ENCODE measurements around the gene USP32.

Gene USP32

GRCh38 chr17:60153606-60154390 lies 238.1 kb downstream of the USP32 start:
- no peaks in the 10 kb centered on the region for H3K9me3 Mint-ChIP-seq
- H3K4me3 Mint-ChIP-seq, result no peak overlapping the region
- H3K27ac Mint-ChIP-seq, result no peak overlapping the region
- no peak for ATAC-seq
- H3K4me1 Mint-ChIP-seq, result peaks cover 17% of the 10 kb centered on the region
- peaks cover 92% of the 10 kb centered on the region for H3K27me3 Mint-ChIP-seq
- H3K36me3 Mint-ChIP-seq, result no peaks in the 10 kb centered on the region

- Mint-ChIP-seq H3K36me3 (no peaks in the 10 kb centered on the region), H3K4me3 (no peak overlapping the region), H3K27me3 (peaks cover 88% of the 10 kb centered on the region)
Observed at GRCh38 chr17:60151355-60151754, 240.6 kb downstream of the USP32 start.

GRCh38 chr17:60149691-60150582 lies 242.0 kb downstream of the USP32 start, which contains the start of gene CA4:
Gene CA4, plus strand, starts transcription at chr17:60149973. Its CDS starts 62 bp downstream, at chr17:60150035.
- peak; percentile 3 for ATAC-seq
- Mint-ChIP-seq H3K27me3 (peaks cover 88% of the 10 kb centered on the region), H3K4me3 (peak within 1 kb of the TSS; percentile 58), H3K36me3 (no peaks in the 10 kb centered on the region), H3K27ac (no peak within 1 kb of the TSS), H3K4me1 (peaks cover 17% of the 10 kb centered on the region), H3K9me3 (no peaks in the 10 kb centered on the region)

More at GRCh38 chr17:60151355-60151754, 240.6 kb downstream of the USP32 start:
- Mint-ChIP-seq H3K9me3 (no peaks in the 10 kb centered on the region), H3K4me1 (peaks cover 17% of the 10 kb centered on the region), H3K27ac (no peak overlapping the region)
- ATAC-seq, result peak; percentile 40

GRCh38 chr17:60148373-60148772 lies 243.6 kb downstream of the USP32 start:
- Mint-ChIP-seq H3K27me3 (peaks cover 92% of the 10 kb centered on the region), H3K4me1 (peaks cover 32% of the 10 kb centered on the region), H3K9me3 (no peaks in the 10 kb centered on the region), H3K36me3 (no peaks in the 10 kb centered on the region), H3K4me3 (no peak overlapping the region), H3K27ac (no peak overlapping the region)
- no peak for ATAC-seq

GRCh38 chr17:60147553-60148223 lies 244.2 kb downstream of the USP32 start:
- Mint-ChIP-seq H3K27ac (no peak overlapping the region), H3K27me3 (peaks cover 92% of the 10 kb centered on the region), H3K4me1 (peaks cover 39% of the 10 kb centered on the region), H3K9me3 (no peaks in the 10 kb centered on the region), H3K4me3 (no peak overlapping the region), H3K36me3 (no peaks in the 10 kb centered on the region)
- no peak for ATAC-seq

GRCh38 chr17:60146206-60146605 lies 245.7 kb downstream of the USP32 start:
- Mint-ChIP-seq H3K27ac (no peak overlapping the region), H3K9me3 (no peaks in the 10 kb centered on the region), H3K36me3 (no peaks in the 10 kb centered on the region), H3K27me3 (peaks cover 92% of the 10 kb centered on the region), H3K4me1 (peaks cover 51% of the 10 kb centered on the region), H3K4me3 (no peak overlapping the region)
- no peak for ATAC-seq

- H3K27ac Mint-ChIP-seq, result no peak overlapping the region
- H3K4me3 Mint-ChIP-seq, result no peak overlapping the region
- no peak for ATAC-seq
- H3K4me1 Mint-ChIP-seq, result peaks cover 52% of the 10 kb centered on the region
- H3K27me3 Mint-ChIP-seq, result peaks cover 92% of the 10 kb centered on the region
- H3K36me3 Mint-ChIP-seq, result no peaks in the 10 kb centered on the region
- no peaks in the 10 kb centered on the region for H3K9me3 Mint-ChIP-seq
Observed at GRCh38 chr17:60145006-60145935, 246.7 kb downstream of the USP32 start.

GRCh38 chr17:60142872-60143499 lies 248.9 kb downstream of the USP32 start:
- Mint-ChIP-seq H3K27ac (no peak overlapping the region), H3K9me3 (no peaks in the 10 kb centered on the region), H3K36me3 (no peaks in the 10 kb centered on the region), H3K4me1 (peaks cover 52% of the 10 kb centered on the region), H3K4me3 (peak overlapping the region; percentile 13), H3K27me3 (peaks cover 96% of the 10 kb centered on the region)
- peak; percentile 80 for ATAC-seq

GRCh38 chr17:60141111-60142018 lies 250.6 kb downstream of the USP32 start:
- Mint-ChIP-seq H3K9me3 (no peaks in the 10 kb centered on the region), H3K27ac (no peak overlapping the region), H3K36me3 (no peaks in the 10 kb centered on the region), H3K4me1 (peaks cover 53% of the 10 kb centered on the region), H3K27me3 (peaks cover 81% of the 10 kb centered on the region), H3K4me3 (peak overlapping the region; percentile 10)
- ATAC-seq, result no peak

- Mint-ChIP-seq H3K4me1 (peaks cover 68% of the 10 kb centered on the region), H3K36me3 (no peaks in the 10 kb centered on the region), H3K27me3 (peaks cover 64% of the 10 kb centered on the region), H3K27ac (no peak overlapping the region), H3K9me3 (peaks cover 5% of the 10 kb centered on the region), H3K4me3 (peak overlapping the region; percentile 61)
- ATAC-seq, result no peak
Observed at GRCh38 chr17:60139438-60140285, 252.3 kb downstream of the USP32 start.

GRCh38 chr17:60138769-60139437 lies 253.0 kb downstream of the USP32 start:
- ATAC-seq, result no peak
- H3K36me3 Mint-ChIP-seq, result no peaks in the 10 kb centered on the region
- no peak overlapping the region for H3K4me3 Mint-ChIP-seq
- H3K27ac Mint-ChIP-seq, result no peak overlapping the region
- H3K4me1 Mint-ChIP-seq, result peaks cover 68% of the 10 kb centered on the region
- peaks cover 56% of the 10 kb centered on the region for H3K27me3 Mint-ChIP-seq
- H3K9me3 Mint-ChIP-seq, result peaks cover 5% of the 10 kb centered on the region

- no peak for ATAC-seq
- Mint-ChIP-seq H3K4me1 (peaks cover 65% of the 10 kb centered on the region), H3K9me3 (peaks cover 5% of the 10 kb centered on the region), H3K36me3 (peaks cover 7% of the 10 kb centered on the region), H3K4me3 (no peak overlapping the region), H3K27ac (no peak overlapping the region), H3K27me3 (peaks cover 46% of the 10 kb centered on the region)
Observed at GRCh38 chr17:60137731-60138130, 254.2 kb downstream of the USP32 start.
